K562 (cell line): Measurements from ENCODE around the gene KIFC3. TPM values are rescaled to one million over a fixed set of nuclear protein-coding genes. Genes with fewer than 3 reads are reported as not detected.

Experiments used
- E4F1 ChIP-seq: fragments of 250-450 bp; sonication (Bioruptor Pico); IDR thresholded peaks from 2 replicates; pipeline ENCODE4 v1.5.0; 2021; ENCODE audit warnings: mild to moderate bottlenecking, borderline replicate concordance
- ELF1 ChIP-seq: fragments of 200-800 bp; sonication (Bioruptor generic); IDR thresholded peaks from 2 replicates; pipeline ENCODE4 v1.6.1; 2016; ENCODE audit warnings: missing genetic modification characterization, missing compliant biosample characterization
- FOXP4 ChIP-seq: sonication (generic); formaldehyde crosslinking; IDR thresholded peaks from 2 replicates; pipeline ENCODE4 v1.8.0; 2022; ENCODE audit warnings: mild to moderate bottlenecking, missing genetic modification reagents, borderline replicate concordance
- HDAC8 ChIP-seq: fragments of 450-650 bp; IDR thresholded peaks from 2 replicates; pipeline ENCODE4 v1.6.1; 2016; ENCODE audit warnings: mild to moderate bottlenecking, missing genetic modification characterization, moderate library complexity, missing compliant biosample characterization
- JUN ChIP-seq, 2 experiments: sonication (generic) in 1 of 2; formaldehyde crosslinking in 1 of 2; IDR thresholded peaks; 2 replicates each; pipeline versions ENCODE4 v1.6.1 to v1.8.0; 2012 to 2022; ENCODE audit warnings: borderline replicate concordance in 2 of 2, mild to moderate bottlenecking in 2 of 2, improper control_type of control experiment in 1 of 2, low read depth in 1 of 2, low read length in 1 of 2, missing genetic modification reagents in 1 of 2
- POLR2AphosphoS2 ChIP-seq: IDR thresholded peaks from 2 replicates; pipeline ENCODE4 v1.6.1; 2012; ENCODE audit warnings: low read length, improper control_type of control experiment
- SRF ChIP-seq, 2 experiments: fragments of 250-450, 450-650 bp in 1 of 2; sonication (Bioruptor Pico) in 1 of 2; sonication (generic) in 1 of 2; formaldehyde crosslinking; IDR thresholded peaks; 2 replicates each; pipeline versions ENCODE4 v1.5.0 to v1.5.1; 2020 to 2022; ENCODE audit warnings: mild to moderate bottlenecking in 1 of 2, missing genetic modification reagents in 1 of 2
- ZNF263 ChIP-seq: sonication (generic); formaldehyde crosslinking; IDR thresholded peaks from 2 replicates; pipeline ENCODE4 v1.8.0; 2022; ENCODE audit warnings: mild to moderate bottlenecking, missing genetic modification reagents, borderline replicate concordance
- ZNF280A ChIP-seq: fragments of 450-650 bp; IDR thresholded peaks from 2 replicates; pipeline ENCODE4 v1.6.1; 2018; ENCODE audit warnings: mild to moderate bottlenecking, low read depth; ENCODE audit not compliant: partially characterized antibody
- ZNF609 ChIP-seq: sonication (generic); formaldehyde crosslinking; IDR thresholded peaks from 2 replicates; pipeline ENCODE4 v1.8.1; 2023; ENCODE audit warnings: missing genetic modification reagents, mild to moderate bottlenecking, borderline replicate concordance
- ZNF644 ChIP-seq: fragments of 200-800 bp; sonication (Bioruptor generic); IDR thresholded peaks from 2 replicates; pipeline ENCODE4 v1.6.1; 2016; ENCODE audit warnings: low read depth, missing genetic modification characterization, missing compliant biosample characterization
- ZNF696 ChIP-seq: fragments of 250-450 bp; sonication (Bioruptor Pico); conservative IDR thresholded peaks from 2 replicates; pipeline ENCODE4 v1.4.0; 2020; ENCODE audit warnings: mild to moderate bottlenecking, moderate library complexity
- polyA plus RNA-seq, 8 experiments: library from polyadenylated mRNA; depleted of rRNA in 4 of 8; stranded (reverse) in 5 of 8; unstranded in 3 of 8; fragments of >200 nt; fragmentation: Nextera tagmentation in 2 of 8; fragmentation: Illumina TruSeq in 1 of 8; extraction: Ambion mirVana in 2 of 8; extraction: Trizol in 1 of 8; gene quantifications; 2 replicates each; pipeline versions ENCODE4 v1.2.1 to v1.2.3, GENCODE V29; 2011 to 2014; ENCODE audit warnings: inconsistent platforms in 1 of 8, missing spikeins in 1 of 8
- total RNA-seq, 7 experiments: library from RNA; depleted of rRNA in 6 of 7; stranded (reverse); fragments of >200 nt in 6 of 7; fragmentation: Illumina TruSeq in 2 of 7; extraction: Trizol in 2 of 7; gene quantifications; 2 replicates each; pipeline versions ENCODE4 v1.2.1 to v1.2.3, GENCODE V29; 2011 to 2021; ENCODE audit warnings: low replicate concordance in 1 of 7

Gene KIFC3
- total and polyA plus RNA-seq, 9 of the 15 experiments (the other 6 are each of a cell fraction or from before 2014, with no cell fraction given), result 0.23 to 105 (median 26.2) TPM

GRCh38 chr16:57803134-57803990 lies 1.1 kb upstream of the KIFC3 start (continued):
- TF ChIP-seq ZNF609 (CRISPR knock-in tag), result no peak
- no peak for TF ChIP-seq JUN (IDR thresholded peaks at IDR 0.05; ENCODE audit: borderline replicate concordance, low read depth, low read length)
- TF ChIP-seq JUN (CRISPR knock-in tag; IDR thresholded peaks at IDR 0.05; ENCODE audit: borderline replicate concordance), result no peak
- TF ChIP-seq ELF1 (tag), result peak; percentile 57
- no peak for TF ChIP-seq ZNF263 (CRISPR knock-in tag)
- TF ChIP-seq E4F1 (CRISPR knock-in tag), result no peak
- TF ChIP-seq FOXP4 (CRISPR knock-in tag), result no peak
- TF ChIP-seq ZNF644 (tag), result no peak
- TF ChIP-seq ZNF280A, result no peak
- 0 out of 4 replicates have a peak, but pooled peaks of 1 of the 2 experiments have one; percentile 37 for TF ChIP-seq SRF (CRISPR knock-in tag; IDR thresholded peaks at IDR 0.05)
- no peak for TF ChIP-seq POLR2AphosphoS2
- no peak for TF ChIP-seq HDAC8 (tag)
- no peak for TF ChIP-seq ZNF696 (CRISPR knock-in tag)
